SK-N-SH treated with all-trans-retinoic acid at 6 μM for 48 hours (cell line): Measurements from ENCODE around the gene OR5K4.

Source experiments
- ARNTL ChIP-seq: fragments of 450-650 bp; formaldehyde crosslinking; IDR thresholded peaks from 2 replicates; pipeline ENCODE4 v1.5.0; 2020; ENCODE audit warnings: low read depth, mild to moderate bottlenecking, moderate library complexity, borderline replicate concordance
- BACH2 ChIP-seq: fragments of 250-450 bp; sonication (Bioruptor Pico); IDR thresholded peaks from 2 replicates; pipeline ENCODE4 v1.9.0; 2021; ENCODE audit warnings: mild to moderate bottlenecking, borderline replicate concordance
- ESRRG ChIP-seq: fragments of 250-450 bp; sonication (Bioruptor Pico); IDR thresholded peaks from 2 replicates; pipeline ENCODE4 v1.6.1; 2021; ENCODE audit warnings: mild to moderate bottlenecking
- GLIS3 ChIP-seq: fragments of 250-450 bp; sonication (Bioruptor Pico); IDR thresholded peaks from 2 replicates; pipeline ENCODE4 v1.5.0; 2020; ENCODE audit warnings: mild to moderate bottlenecking, moderate library complexity
- PPARA ChIP-seq: fragments of 250-450 bp; sonication (Bioruptor Pico); IDR thresholded peaks from 2 replicates; pipeline ENCODE4 v1.5.0; 2020; ENCODE audit warnings: mild to moderate bottlenecking, borderline replicate concordance
- RARB ChIP-seq: fragments of 250-450 bp; sonication (Bioruptor Pico); IDR thresholded peaks from 2 replicates; pipeline ENCODE4 v1.8.0; 2021; ENCODE audit warnings: mild to moderate bottlenecking, moderate library complexity
- SNAI2 ChIP-seq: fragments of 250-450 bp; sonication (Bioruptor Pico); IDR thresholded peaks from 2 replicates; pipeline ENCODE4 v1.5.0; 2020; ENCODE audit warnings: mild to moderate bottlenecking, moderate library complexity
- TCF4 ChIP-seq: fragments of 250-450 bp; sonication (Bioruptor Pico); IDR thresholded peaks from 2 replicates; pipeline ENCODE4 v1.8.0; 2021; ENCODE audit warnings: mild to moderate bottlenecking, moderate library complexity, borderline replicate concordance
- TOX ChIP-seq: fragments of 250-450 bp; sonication (Bioruptor Pico); IDR thresholded peaks from 2 replicates; pipeline ENCODE4 v1.8.0; 2021; ENCODE audit warnings: mild to moderate bottlenecking, moderate library complexity, borderline replicate concordance
- ZFP30 ChIP-seq: fragments of 450-650 bp; formaldehyde crosslinking; IDR thresholded peaks from 2 replicates; pipeline ENCODE4 v1.5.0; 2022; ENCODE audit warnings: mild to moderate bottlenecking, moderate library complexity
- ZNF565 ChIP-seq: fragments of 450-650 bp; formaldehyde crosslinking; conservative IDR thresholded peaks from 2 replicates; pipeline ENCODE4 v1.5.0; 2020; ENCODE audit warnings: low read depth, mild to moderate bottlenecking, moderate library complexity
- TF ChIP-seq, protein P1 (sequence below): fragments of 250-450 bp; sonication (Bioruptor Pico); IDR thresholded peaks from 2 replicates; pipeline ENCODE4 v1.5.1; 2021; ENCODE audit warnings: mild to moderate bottlenecking, moderate library complexity
- TF ChIP-seq, protein P2 (sequence below): fragments of 250-450 bp; sonication (Bioruptor Pico); IDR thresholded peaks from 2 replicates; pipeline ENCODE4 v1.5.1; 2020; ENCODE audit warnings: low read depth, mild to moderate bottlenecking, moderate library complexity

DNA sequence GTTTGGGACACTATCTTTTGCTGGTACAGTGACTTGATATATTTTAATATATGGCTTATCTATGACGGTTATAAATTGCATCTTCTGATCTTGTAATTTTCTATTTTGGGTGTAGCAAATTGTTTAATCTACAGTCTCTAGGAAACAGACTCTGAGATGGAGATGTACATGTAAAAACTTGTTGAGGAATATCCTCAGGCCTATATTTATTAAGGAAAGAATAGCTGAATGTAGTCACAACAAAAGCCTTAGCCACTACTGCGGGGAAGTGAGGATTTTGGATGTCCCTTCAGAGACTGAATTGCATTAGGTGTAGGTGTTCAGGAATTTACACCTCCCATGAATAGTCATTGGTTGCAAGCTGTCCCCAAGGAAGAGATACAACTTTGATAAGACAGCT is 23.0 kb downstream of the OR5K4 start:
- TF ChIP-seq ARNTL (CRISPR knock-in tag) (no peak), TCF4 (CRISPR knock-in tag) (no peak), ZNF565 (CRISPR knock-in tag) (no peak), ESRRG (CRISPR knock-in tag) (no peak), ZFP30 (CRISPR knock-in tag) (no peak), TOX (CRISPR knock-in tag) (no peak), RARB (CRISPR knock-in tag) (no peak), SNAI2 (CRISPR knock-in tag) (no peak), PPARA (CRISPR knock-in tag) (no peak), BACH2 (CRISPR knock-in tag) (no peak), GLIS3 (CRISPR knock-in tag) (no peak)
- TF ChIP-seq, protein P1, sequence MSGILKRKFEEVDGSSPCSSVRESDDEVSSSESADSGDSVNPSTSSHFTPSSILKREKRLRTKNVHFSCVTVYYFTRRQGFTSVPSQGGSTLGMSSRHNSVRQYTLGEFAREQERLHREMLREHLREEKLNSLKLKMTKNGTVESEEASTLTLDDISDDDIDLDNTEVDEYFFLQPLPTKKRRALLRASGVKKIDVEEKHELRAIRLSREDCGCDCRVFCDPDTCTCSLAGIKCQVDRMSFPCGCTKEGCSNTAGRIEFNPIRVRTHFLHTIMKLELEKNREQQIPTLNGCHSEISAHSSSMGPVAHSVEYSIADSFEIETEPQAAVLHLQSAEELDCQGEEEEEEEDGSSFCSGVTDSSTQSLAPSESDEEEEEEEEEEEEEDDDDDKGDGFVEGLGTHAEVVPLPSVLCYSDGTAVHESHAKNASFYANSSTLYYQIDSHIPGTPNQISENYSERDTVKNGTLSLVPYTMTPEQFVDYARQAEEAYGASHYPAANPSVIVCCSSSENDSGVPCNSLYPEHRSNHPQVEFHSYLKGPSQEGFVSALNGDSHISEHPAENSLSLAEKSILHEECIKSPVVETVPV (CRISPR knock-in tag), result no peak
- TF ChIP-seq, protein P2, sequence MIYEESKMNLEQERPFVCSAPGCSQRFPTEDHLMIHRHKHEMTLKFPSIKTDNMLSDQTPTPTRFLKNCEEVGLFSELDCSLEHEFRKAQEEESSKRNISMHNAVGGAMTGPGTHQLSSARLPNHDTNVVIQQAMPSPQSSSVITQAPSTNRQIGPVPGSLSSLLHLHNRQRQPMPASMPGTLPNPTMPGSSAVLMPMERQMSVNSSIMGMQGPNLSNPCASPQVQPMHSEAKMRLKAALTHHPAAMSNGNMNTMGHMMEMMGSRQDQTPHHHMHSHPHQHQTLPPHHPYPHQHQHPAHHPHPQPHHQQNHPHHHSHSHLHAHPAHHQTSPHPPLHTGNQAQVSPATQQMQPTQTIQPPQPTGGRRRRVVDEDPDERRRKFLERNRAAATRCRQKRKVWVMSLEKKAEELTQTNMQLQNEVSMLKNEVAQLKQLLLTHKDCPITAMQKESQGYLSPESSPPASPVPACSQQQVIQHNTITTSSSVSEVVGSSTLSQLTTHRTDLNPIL (CRISPR knock-in tag), result no peak
